Suprapubic skin (tissue), 4 donors: ENCODE measurements around the gene RNF220.

Source experiments
- POLR2A ChIP-seq, 2 donors: fragments of 450-650 bp; IDR thresholded peaks; one replicate each; pipeline ENCODE4 v1.6.1; 2017; ENCODE audit warnings: antibody characterized with exemption in 2 of 2, mild to moderate bottlenecking in 2 of 2, moderate library complexity in 2 of 2
- POLR2AphosphoS5 ChIP-seq, 3 donors: sonication (generic); formaldehyde crosslinking; IDR thresholded peaks; one replicate each; pipeline ENCODE4 v1.6.1; 2017; ENCODE audit warnings: antibody characterized with exemption in 3 of 3
- TF ChIP-seq, protein P1 (sequence below), 2 donors: fragments of 200-600 bp in 1 of 2; fragments of 450-650 bp in 1 of 2; sonication (generic) in 1 of 2; IDR thresholded peaks; one replicate each; pipeline ENCODE4 v1.5.1; 2016 to 2019; ENCODE audit warnings: antibody characterized with exemption in 2 of 2, mild to moderate bottlenecking in 1 of 2, moderate library complexity in 1 of 2

DNA sequence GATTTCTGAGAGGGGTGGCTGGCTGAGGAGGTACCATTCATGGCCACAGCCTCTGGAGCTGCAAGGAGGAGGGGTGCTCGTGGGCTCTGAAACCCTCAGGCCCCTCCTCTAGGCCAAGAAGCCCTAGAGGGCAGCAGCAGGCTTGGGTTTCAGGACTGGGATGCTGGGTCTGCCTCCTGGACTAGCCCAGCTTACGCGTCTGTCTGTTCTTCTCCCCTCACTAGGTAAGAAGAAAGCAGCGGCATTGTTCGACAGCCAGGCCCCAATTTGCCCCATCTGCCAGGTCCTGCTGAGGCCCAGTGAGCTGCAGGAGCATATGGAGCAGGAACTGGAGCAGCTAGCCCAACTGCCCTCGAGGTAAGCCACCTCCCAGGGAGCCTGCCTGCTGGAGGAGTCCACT, 208.9 kb downstream of the RNF220 start:
- TF ChIP-seq POLR2A (IDR thresholded peaks at IDR 0.05) (no peak), POLR2AphosphoS5 (IDR thresholded peaks at IDR 0.05) (no peak)
- TF ChIP-seq, protein P1, sequence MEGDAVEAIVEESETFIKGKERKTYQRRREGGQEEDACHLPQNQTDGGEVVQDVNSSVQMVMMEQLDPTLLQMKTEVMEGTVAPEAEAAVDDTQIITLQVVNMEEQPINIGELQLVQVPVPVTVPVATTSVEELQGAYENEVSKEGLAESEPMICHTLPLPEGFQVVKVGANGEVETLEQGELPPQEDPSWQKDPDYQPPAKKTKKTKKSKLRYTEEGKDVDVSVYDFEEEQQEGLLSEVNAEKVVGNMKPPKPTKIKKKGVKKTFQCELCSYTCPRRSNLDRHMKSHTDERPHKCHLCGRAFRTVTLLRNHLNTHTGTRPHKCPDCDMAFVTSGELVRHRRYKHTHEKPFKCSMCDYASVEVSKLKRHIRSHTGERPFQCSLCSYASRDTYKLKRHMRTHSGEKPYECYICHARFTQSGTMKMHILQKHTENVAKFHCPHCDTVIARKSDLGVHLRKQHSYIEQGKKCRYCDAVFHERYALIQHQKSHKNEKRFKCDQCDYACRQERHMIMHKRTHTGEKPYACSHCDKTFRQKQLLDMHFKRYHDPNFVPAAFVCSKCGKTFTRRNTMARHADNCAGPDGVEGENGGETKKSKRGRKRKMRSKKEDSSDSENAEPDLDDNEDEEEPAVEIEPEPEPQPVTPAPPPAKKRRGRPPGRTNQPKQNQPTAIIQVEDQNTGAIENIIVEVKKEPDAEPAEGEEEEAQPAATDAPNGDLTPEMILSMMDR (IDR thresholded peaks at IDR 0.05), result no peak
